A673 (cell line): ENCODE results near the gene C11orf54. TPM values are rescaled to one million over a fixed set of nuclear protein-coding genes. Genes with fewer than 3 reads are reported as not detected.

Experiments
- BruUV-seq: library from RNA; stranded (reverse); fragments of 400-500 nt; replicated peaks from 2 replicates; lab custom pipeline; 2021; lab: Mats Ljungman, UMichigan
- CTCF ChIA-PET: fragments of 300-600 bp; sonication (Branson Sonifier 250); formaldehyde crosslinking; loops from one replicate; lab custom pipeline; 2022; ENCODE audit warnings: antibody characterized with exemption; lab: Charles Lee
- POLR2A ChIA-PET: fragments of 300-600 bp; sonication (Branson Sonifier 250); formaldehyde crosslinking; loops from one replicate; lab custom pipeline; 2022; ENCODE audit warnings: antibody characterized with exemption; ENCODE audit not compliant: low non-redundant PET; lab: Charles Lee
- DNase-seq: peaks from one replicate; pipeline ENCODE4 v3.0.0-alpha.2; 2015; ENCODE audit warnings: low spot score
- H3K27ac ChIP-seq: fragments of 200-600 bp; sonication (generic); 2 replicates; pipeline ENCODE4 v1.5.1; 2016; ENCODE audit warnings: mixed run types, low read depth, mild to moderate bottlenecking, mixed read lengths, antibody characterized with exemption, low read length; ENCODE audit not compliant: poor library complexity, severe bottlenecking
- H3K27me3 ChIP-seq: fragments of 200-600 bp; sonication (generic); replicated peaks from 2 replicates; pipeline ENCODE4 v1.6.1; 2017; ENCODE audit warnings: mixed run types, low read depth, mild to moderate bottlenecking, mixed read lengths, antibody characterized with exemption, low read length; ENCODE audit not compliant: insufficient read depth, poor library complexity
- H3K36me3 ChIP-seq: fragments of 200-600 bp; sonication (generic); 2 replicates; pipeline ENCODE4 v1.6.1; 2016; ENCODE audit warnings: mixed run types, mild to moderate bottlenecking, mixed read lengths, antibody characterized with exemption, low read length; ENCODE audit not compliant: insufficient read depth, poor library complexity, severe bottlenecking
- H3K4me1 ChIP-seq: fragments of 200-600 bp; sonication (generic); 2 replicates; pipeline ENCODE4 v1.6.1; 2017; ENCODE audit warnings: mixed run types, mild to moderate bottlenecking, mixed read lengths, antibody characterized with exemption, low read length; ENCODE audit not compliant: insufficient read depth, poor library complexity, severe bottlenecking
- H3K4me3 ChIP-seq: fragments of 200-600 bp; sonication (generic); 2 replicates; pipeline ENCODE4 v1.5.1; 2016; ENCODE audit warnings: low read depth, mixed run types, mild to moderate bottlenecking, mixed read lengths, low read length; ENCODE audit not compliant: poor library complexity, severe bottlenecking
- H3K9me3 ChIP-seq: fragments of 200-600 bp; sonication (generic); 2 replicates; pipeline ENCODE4 v1.6.1; 2016; ENCODE audit warnings: mixed run types, low read depth, mild to moderate bottlenecking, mixed read lengths, antibody characterized with exemption, low read length; ENCODE audit not compliant: poor library complexity, severe bottlenecking
- CTCF ChIP-seq: fragments of 300-800, 200-600 bp; sonication (generic); conservative IDR thresholded peaks from 2 replicates; pipeline ENCODE4 v1.5.1; 2017; ENCODE audit warnings: low read depth, mild to moderate bottlenecking, antibody characterized with exemption, low read length, moderate library complexity, mixed read lengths
- EZH2 ChIP-seq: fragments of 200-600 bp; sonication (generic); IDR thresholded peaks from 2 replicates; pipeline ENCODE4 v1.6.1; 2017; ENCODE audit warnings: borderline replicate concordance, low read depth, mild to moderate bottlenecking, mixed read lengths, antibody characterized with exemption, low read length; ENCODE audit not compliant: poor library complexity, severe bottlenecking
- intact Hi-C: fragments of 100-400 bp; cut with micrococcal nuclease; formaldehyde crosslinking; loops from one replicate; pipeline ENCODE4 v1.10.0; 2022; ENCODE audit not compliant: unreplicated experiment
- total RNA-seq: library from RNA; stranded (reverse); gene quantifications from 2 replicates; pipeline ENCODE4 v1.2.3, GENCODE V29; 2021

C11orf54 gene
- total RNA-seq, 1 experiment from 2014 or later = 26.2 TPM

DNA sequence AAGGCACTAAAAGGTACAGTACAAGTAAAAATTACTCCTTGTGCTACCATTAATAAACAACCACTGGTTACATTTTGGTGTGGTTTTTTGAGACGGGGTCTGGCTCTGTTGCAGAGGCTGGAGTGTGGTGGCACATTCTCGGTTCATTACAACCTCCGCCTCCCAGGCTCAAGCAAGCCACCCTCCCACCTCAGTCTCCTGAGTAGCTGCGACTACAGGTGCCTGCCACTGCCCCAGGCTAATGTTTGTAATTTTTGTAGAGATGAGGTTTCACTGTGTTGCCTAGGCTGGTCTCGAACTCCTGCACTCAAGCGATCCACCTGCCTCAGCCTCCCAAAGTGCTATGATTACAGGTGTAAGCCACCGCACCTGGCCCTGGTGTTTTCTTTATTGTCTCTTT lies 20.9 kb upstream of the C11orf54 start:
- POLR2A ChIA-PET = no interaction called here
- intact Hi-C loops = no loop called here
- Histone ChIP-seq H3K27ac (no peak overlapping the region), H3K4me3 (no peak overlapping the region), H3K27me3 (no peaks in the 10 kb centered on the region), H3K4me1 (no peaks in the 10 kb centered on the region), H3K36me3 (peaks cover 61% of the 10 kb centered on the region), H3K9me3 (no peaks in the 10 kb centered on the region)
- no TSS peak for BruUV-seq
- TF ChIP-seq EZH2 = no peak
- TF ChIP-seq CTCF = no peak
- CTCF ChIA-PET = no interaction called here
- no peak for DNase-seq

DNA sequence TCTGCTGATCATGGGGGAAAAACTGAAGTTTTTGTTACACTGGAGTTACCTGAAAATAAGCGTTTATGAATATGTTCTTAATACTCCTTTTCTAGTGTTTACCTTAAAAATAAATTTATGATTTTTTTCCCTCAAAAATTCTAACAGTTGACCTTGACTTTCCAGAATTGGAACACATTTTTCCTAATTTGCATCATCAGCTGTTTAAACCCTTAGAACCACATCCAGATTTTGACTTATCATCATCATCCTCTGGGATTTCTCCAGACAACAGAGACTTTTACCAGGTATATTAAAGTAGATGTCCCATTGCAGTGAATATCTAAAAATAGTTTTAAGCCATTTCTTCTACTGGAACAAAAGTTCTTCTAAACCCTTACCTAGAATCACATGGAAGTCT lies 17.4 kb upstream of the C11orf54 start:
- ChIA-PET POLR2A (no interaction called here), CTCF (no interaction called here)
- Histone ChIP-seq H3K4me1 (no peaks in the 10 kb centered on the region), H3K27ac (no peak overlapping the region), H3K9me3 (no peaks in the 10 kb centered on the region), H3K27me3 (no peaks in the 10 kb centered on the region), H3K4me3 (no peak overlapping the region), H3K36me3 (peaks cover 83% of the 10 kb centered on the region)
- TF ChIP-seq EZH2 (no peak), CTCF (no peak)
- BruUV-seq = no TSS peak
- DNase-seq = no peak
- intact Hi-C loops = no loop called here

- BruUV-seq = no TSS peak
- ChIA-PET POLR2A (no interaction called here), CTCF (no interaction called here)
- TF ChIP-seq CTCF (no peak), EZH2 (no peak)
- no peak for DNase-seq
- Histone ChIP-seq H3K9me3 (no peaks in the 10 kb centered on the region), H3K27ac (peak overlapping the region; percentile 39), H3K36me3 (peaks cover 92% of the 10 kb centered on the region), H3K4me3 (no peak overlapping the region), H3K27me3 (no peaks in the 10 kb centered on the region), H3K4me1 (no peaks in the 10 kb centered on the region)
- intact Hi-C loops = no loop called here
These were observed 13.3 kb upstream of the C11orf54 start for GRCh38 chr11:93727985-93728791.
